GM12872 (cell line): ENCODE results near the gene SPACA7.

ENCODE experiments used
- TF ChIP-seq, protein P1 (sequence below): IDR thresholded peaks from 3 replicates; pipeline ENCODE4 v1.5.1; 2011; ENCODE audit warnings: low read depth, mild to moderate bottlenecking, low read length, moderate library complexity; ENCODE audit not compliant: insufficient read depth

SPACA7 gene

DNA sequence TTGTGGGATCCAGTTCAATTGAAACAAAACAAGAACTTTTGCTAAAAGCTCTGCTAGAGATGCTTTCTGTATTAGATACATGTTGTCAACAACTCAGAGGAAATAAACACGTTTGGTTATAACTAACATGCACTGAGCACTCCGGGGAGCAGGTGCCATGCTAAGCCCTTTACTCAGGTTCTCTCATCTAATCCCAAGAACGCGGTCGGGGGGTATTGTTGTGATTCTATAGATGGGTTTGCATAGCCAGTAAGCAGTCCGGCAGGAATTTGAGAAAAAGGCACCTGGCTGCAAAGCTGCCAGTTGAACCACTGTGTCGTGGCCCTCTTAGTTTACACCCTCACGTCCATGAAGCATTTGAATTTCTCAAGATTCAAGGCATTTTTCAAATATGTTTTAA, 24.3 kb upstream of the SPACA7 start:
- TF ChIP-seq, protein P1, sequence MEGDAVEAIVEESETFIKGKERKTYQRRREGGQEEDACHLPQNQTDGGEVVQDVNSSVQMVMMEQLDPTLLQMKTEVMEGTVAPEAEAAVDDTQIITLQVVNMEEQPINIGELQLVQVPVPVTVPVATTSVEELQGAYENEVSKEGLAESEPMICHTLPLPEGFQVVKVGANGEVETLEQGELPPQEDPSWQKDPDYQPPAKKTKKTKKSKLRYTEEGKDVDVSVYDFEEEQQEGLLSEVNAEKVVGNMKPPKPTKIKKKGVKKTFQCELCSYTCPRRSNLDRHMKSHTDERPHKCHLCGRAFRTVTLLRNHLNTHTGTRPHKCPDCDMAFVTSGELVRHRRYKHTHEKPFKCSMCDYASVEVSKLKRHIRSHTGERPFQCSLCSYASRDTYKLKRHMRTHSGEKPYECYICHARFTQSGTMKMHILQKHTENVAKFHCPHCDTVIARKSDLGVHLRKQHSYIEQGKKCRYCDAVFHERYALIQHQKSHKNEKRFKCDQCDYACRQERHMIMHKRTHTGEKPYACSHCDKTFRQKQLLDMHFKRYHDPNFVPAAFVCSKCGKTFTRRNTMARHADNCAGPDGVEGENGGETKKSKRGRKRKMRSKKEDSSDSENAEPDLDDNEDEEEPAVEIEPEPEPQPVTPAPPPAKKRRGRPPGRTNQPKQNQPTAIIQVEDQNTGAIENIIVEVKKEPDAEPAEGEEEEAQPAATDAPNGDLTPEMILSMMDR: no peak

DNA sequence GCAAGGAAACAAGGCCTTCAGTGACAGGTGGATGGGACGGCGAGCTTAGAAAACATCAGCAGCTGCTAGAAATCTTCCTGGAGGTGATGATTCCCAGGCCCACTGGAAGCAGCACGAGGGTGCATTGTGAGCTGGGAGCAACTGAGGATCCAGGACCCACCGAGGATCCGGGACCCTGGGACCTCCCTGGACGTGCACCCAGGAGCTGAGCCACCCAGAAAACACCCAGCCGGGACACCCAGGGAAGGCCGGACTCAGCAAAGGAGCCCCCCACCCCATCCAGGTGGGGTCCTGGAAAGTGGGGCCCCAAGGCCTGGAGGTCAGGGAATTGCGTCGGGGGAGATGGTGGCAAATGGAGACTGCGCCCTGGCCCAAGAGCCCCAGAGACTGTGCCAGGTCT, 22.3 kb upstream of the SPACA7 start:
- TF ChIP-seq, protein P1: no peak

DNA sequence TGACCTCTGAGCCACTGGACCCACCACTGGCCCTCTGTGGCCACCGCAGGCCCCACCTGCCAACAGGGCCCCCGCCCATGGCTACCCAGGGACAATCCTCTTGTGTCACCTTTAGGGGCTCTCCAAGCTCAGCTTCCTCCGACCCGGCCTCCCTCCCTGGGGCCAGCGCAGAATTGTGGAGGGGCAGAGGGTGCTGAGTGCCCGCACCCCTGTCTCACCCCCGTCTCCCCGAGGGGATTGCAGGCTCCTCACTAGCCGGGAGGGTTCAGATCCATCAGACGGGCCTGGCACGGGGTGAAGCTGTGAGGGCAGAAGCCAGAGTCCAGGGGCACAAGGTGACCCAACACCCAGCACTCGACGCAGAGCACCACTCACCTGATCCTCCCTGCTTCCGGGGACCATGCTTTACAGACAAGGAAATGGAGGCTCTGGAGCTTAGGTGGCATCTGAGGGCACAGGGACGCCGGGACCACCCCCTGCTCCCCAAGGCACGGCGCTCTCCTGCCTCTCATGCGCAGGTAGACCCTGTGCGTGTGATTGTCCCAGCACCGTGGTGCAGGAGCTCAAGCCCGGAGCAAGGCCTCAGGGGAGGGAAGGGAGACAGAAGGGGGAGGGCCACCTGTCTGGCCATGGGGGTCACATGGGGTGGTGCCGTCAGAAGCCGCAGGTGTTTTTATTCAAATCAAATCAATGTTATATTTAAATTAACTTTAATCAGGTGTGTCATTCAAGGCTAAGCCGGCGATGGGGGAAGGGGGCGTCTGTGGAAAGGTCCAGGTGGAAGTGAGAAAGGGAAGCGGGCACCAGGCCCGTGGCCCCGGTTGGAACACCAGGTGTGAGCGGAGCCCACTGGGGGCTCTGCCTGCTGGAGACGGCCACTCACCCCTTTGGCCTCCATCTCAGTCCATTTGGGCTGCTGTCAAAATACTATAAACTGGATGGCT, 21.6 kb upstream of the SPACA7 start:
- TF ChIP-seq, protein P1: no peak

DNA sequence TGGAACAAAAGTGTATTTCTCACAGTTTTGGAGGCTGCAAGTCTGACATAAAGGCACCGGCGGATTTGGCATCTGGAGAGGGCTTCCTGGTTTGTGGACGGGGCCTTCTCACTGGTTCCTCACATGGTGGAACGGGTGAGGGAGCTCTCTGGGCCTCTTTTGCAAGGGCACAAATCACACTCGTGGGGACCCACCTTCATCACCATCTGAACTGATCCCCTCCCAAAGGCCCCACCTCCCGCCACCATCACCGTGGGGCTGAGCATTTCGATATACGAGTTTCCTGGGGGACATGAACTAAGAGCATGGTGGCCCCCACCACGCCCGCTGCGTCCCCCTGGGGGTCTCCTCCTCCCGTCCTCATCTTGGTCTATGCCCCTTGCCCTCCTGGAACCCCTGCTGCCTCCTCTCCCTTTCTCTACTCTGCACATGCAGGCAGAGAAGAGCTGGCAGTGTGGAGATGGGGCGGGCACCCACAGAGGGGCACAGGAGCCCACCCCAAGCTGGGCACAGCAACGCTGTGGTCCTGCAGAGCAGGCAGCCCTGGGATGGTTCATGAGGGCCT, 20.8 kb upstream of the SPACA7 start:
- TF ChIP-seq, protein P1: no peak

GRCh38 chr13:112356190-112356589, 20.0 kb upstream of the SPACA7 start:
- TF ChIP-seq, protein P1: no peak

GRCh38 chr13:112358156-112358555, 18.0 kb upstream of the SPACA7 start:
- TF ChIP-seq, protein P1: no peak

- TF ChIP-seq, protein P1: no peak
Observed at GRCh38 chr13:112362021-112362420, 14.1 kb upstream of the SPACA7 start.
